Activated CD4-positive, alpha-beta T cell treated with anti-CD3 and anti-CD28 coated beads, Interleukin-10, Interleukin-2, amounts not matched to agents 100 ng/mL and 50 ng/mL, durations not matched to agents 16 hours and 8 hours (primary cell): ENCODE results near the gene DYNAP.
A peak's percentile ranks its signal among the peaks of the same experiment; 100 is the strongest.

Experiments
- DNase-seq: peaks from one replicate; pipeline ENCODE4 v3.0.0-alpha.2; 2020

The DYNAP gene

DNA sequence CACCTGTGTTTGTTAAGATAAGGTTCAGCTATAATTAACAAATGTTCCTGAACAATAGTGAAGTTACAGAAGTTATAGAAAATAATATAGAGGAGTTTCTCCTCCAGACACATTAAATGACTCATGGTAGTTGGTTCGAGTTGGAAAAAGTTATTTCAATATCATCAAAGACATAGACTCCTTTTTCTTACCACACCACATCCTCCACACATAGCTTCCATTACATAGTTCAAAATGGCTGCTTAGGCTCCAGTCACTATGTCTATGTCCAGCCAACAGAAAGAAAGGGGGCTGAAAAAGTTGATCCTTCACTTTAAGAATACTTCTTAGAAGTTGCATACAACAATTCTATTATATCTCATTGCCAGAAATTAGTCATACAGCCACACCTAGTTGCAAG is 50.7 kb downstream of the DYNAP start:
- DNase-seq, result no peak

DNA sequence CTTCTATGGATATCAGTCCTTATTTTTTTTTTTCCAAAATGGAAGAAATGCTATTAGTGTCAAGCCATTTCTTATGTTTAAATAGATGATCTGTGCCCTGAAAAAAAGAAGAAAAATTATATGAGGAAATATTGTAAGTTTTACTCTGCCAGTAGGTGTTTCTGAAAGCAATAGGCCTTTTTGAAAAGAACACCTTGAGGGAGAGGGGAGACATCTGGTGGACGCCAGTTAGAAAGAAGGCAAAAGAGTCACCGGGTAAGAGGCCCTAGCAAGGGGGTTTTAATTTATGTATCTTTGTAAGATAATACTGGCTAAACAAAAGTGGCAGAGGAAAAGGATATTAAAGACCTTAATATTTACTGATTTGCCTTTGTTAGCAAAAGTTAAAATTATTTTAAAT is 56.1 kb downstream of the DYNAP start:
- DNase-seq, result peak; percentile 9
